Cortex of kidney (tissue), 1 donor: ENCODE results near the gene DENND4C.
"Not testable (repeated sequence)": the region's sequence is repeated elsewhere in the genome, so short reads cannot be mapped to it uniquely, and the experiment has no call there.

Experiments used
- DNase-seq: peaks from one replicate; lab custom pipeline; 2025; lab: John Stamatoyannopoulos, UW

Gene DENND4C

DNA sequence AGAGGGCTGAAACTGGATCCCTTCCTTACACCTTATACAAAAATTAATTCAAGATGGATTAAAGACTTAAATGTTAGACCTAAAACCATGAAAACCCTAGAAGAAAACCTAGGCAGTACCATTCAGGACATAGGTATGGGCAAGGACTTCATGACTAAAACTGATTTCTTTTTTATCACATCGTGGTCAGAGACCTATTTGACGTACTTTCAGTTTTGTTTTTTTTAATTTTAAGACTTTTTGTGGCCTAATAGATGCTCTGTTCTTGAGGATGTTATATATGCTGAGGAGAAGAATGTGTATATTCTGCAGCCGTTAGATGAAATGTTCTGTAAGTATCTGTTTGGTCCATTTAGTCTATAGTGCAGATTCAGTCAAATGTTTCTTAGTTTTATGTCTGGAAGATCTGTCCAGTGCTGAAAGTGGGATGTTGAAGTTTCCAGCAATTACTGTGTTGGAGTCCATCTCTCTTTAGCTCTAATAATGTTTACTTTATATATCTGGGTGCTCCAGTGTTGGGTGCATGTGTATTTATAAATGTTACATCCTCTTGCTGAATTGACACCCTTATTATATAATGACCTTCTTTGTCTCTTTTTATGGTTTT lies 36.4 kb downstream of the DENND4C start:
- not testable (repeated sequence) for DNase-seq

DNA sequence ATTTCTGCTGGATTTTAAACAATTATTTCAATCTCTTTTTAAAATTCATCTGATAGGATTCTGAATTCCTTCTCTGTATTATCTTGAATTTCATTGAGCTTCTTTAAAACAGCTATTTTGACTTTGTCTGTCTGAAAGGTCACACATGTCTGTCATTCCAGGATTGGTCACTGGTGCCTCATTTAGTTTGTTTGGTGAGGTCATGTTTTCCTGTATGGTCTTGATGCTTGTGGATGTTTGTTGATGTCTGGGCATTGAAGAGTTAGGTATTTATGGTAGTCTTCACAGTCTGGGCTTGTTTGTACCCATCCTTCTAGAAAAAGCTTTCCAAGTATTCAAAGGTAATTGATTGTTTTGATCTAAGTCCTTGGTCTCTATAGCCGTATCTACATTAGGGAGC lies 39.1 kb downstream of the DENND4C start:
- no peak for DNase-seq

DNA sequence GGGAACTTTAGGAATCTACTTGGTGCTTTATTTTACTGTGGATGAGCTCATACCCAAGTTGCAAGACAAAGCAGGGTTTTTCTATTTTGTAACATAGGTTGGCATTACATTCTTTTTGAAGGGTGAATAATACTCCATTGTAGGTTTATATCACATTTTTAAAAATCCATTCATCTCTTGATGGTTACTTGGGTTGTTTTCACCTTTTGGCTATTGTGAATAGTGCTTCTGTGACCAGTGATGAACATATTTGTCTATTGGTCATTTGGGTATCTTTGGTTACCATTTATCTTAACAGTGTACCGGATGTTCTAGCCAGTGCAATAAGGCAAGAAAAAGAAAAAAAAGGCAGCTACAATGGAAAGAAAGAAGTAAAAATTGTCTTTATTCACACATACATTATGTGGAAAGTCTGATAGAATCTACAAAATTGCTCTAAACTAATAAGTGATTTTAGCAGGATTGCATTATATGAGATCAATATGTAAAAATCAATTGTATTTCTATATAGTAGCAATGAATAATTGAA lies 40.0 kb downstream of the DENND4C start:
- no peak for DNase-seq

DNA sequence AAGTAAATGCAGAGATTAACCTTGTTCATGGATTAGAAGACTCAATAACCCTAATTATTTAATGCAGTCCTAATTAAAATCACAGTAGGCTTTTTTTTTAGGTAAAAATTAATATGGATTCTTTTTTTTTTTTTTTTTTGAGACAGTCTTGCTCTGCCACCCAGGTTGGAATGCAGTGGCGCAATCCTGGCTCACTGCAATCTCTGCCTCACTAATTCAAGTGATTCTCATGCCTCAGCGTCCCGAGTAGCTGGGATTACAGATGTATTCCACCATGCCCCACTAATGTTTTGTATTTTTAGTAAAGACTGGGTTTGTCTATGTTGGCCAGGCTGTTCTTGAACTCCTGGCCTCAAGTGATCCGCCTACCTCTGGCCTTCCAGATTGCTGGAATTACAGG lies 40.6 kb downstream of the DENND4C start:
- no peak for DNase-seq

DNA sequence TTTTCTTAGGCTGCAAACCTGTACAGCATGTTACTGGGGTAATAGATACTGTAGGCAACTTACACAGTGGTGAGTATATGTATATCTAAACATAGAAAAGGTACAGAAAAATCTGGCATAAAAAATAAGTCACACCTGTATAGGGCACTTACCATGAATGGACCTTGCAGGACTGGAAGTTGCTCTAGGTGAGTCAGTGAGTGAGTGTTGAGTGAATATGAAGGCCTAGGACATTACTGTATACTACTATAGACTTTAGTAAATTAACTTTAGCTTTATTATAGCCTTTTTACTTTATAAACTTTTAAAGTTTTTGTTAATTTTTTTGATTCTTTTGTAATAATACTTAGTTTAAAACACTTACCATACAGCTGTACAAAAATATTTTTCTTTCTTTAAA lies 51.3 kb downstream of the DENND4C start:
- DNase-seq = no peak

DNA sequence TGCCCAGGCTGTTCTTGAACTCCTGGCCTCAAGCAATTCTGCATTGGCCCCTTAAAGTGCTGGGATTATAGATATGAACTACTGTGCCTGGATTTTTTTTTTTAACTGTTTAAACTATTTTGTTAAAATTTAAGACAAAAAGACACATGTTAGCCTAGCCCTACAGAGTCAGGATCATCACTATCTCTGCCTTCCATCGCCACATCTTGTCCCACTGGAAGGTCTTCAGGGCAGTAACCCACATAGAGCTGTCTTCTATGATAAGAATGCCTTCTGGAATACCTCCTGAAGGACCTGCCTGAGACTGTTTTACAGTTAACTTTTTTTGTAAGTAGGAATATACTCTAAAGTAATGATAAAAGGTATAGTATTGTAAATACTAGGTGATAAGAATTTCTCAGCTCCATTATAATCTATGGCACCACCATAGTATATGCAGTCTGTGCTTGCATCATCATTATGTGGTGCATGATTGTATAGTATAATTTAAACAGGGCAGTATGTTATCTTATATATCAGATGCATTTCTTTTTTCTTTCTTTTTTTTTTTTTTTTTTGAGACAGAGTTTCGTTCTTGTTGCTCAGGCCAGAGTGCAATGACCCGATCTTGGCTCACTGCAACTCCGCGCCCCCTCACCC lies 52.7 kb downstream of the DENND4C start:
- DNase-seq = no peak

DNA sequence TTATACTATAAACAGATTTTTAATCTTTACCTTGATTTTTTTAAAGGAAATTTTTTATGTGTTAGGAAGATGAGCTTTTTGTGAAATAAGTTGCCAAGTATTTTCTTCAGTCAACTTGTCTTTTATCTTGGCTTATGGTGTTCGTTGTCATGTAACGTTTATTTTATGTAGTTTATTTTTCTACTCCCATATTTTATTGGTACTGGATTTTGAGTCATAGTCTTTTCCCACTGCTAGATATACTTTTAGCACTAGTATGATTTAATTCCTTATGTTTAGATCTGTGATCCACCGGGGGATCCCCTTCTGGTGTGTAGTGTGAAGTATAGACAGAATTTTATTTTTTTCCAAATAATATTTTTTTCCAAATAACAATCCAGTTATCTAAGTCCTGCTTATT lies 54.2 kb downstream of the DENND4C start:
- DNase-seq = no peak

DNA sequence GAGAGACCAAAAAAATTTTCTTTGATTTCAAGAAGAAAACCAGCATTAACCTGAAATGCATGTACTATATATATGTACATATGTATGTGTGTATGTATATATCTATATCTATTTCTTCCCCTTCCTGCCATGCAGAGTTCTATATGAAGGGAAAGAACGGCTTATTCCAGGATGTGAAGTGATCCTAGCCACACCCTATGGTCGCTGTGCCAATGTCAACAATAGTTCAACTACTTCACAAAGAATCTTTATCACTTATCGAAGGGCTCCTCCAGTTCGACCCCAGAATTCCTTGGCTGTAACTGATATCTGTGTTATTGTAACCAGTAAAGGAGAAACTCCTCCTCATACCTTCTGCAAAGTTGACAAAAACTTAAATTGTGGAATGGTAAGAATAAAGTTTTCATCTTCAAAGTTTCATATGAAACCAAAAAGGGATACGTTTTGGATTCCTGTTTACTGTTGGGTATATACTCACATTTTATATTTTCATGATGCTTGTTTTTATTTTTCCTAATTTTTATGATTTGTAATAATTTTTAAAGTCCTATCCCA lies 56.2 kb downstream of the DENND4C start:
- DNase-seq = no peak

DNA sequence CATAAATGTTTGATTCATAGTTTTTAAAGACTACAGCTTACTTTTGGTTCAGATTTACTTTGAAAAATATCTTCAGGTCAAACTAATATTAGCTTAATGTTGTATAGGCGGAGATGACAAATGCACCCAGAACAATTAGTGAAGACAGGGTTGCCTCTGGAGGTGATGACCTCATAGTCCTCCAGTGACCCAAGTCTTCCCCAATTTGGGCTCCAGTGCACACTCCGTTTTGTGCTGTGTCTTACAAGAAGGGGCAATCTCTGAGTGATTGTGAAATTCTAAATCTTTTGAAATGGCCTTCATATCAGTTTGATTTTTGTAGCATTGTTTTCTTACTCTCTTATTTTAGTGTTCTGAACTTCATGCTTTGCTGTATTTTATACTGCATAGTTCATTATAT lies 57.6 kb downstream of the DENND4C start:
- DNase-seq = no peak

DNA sequence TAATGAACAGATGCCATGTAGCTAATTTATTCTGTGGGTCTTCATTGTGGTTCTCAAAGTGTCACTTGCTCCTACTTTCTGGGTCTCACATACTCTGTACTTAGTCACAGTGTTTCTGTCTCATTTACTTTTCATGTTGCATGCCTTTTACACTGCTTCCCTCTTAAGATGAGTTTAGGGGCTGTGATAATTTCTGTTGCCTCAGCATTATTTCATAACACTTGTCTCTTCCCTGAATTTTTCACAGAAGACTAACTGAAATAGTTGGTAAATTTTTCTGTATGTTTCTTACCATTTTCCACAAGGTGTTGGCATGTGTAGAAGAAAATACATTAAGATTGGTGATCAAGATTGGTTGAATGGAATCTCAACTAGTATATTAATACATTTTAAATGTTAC lies 59.6 kb downstream of the DENND4C start:
- no peak for DNase-seq

DNA sequence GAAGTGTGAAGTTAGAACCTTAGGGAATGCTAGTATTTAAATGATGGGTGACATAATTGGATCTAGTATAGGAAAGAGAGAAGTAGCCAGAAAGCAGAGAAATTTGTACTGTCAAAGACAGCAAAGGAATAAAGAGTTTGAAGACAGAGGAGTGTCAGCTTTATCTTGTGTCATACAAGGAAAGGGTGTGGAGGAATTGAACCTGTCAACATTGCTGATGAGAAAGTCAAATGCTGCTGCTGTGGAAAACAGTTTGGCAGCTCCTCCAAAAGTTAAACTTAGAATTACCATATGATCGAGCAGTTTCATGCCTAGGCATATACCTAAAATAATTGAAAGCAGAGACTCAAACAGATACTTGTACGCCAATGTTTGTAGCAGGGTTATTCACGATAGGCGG lies 63.7 kb downstream of the DENND4C start:
- no peak for DNase-seq

DNA sequence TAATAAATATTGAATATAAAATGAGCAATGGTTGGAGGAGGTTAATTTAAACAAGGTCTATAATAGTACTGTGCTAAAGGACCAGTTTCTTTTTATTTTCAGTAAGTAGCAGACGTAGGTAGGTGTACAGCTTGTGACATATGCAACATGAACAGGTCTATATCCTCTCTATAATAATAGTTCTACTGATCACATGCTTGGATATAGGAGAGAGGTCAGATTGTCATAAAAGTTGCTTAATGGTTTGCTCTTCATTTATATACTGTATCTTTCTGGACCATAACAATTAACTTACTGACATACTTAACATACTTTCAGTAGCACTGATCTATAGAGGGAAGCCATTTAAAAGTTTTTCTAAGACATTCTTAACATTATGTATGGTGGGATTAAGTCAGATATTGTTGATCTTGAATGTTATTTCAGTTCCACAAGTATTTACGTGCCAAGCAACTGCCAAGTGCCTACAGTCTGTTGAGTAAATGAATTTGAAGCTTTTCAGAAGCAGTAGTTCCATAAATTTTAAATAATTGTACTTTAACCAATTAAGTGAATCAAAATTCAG lies 68.0 kb downstream of the DENND4C start:
- DNase-seq = no peak

DNA sequence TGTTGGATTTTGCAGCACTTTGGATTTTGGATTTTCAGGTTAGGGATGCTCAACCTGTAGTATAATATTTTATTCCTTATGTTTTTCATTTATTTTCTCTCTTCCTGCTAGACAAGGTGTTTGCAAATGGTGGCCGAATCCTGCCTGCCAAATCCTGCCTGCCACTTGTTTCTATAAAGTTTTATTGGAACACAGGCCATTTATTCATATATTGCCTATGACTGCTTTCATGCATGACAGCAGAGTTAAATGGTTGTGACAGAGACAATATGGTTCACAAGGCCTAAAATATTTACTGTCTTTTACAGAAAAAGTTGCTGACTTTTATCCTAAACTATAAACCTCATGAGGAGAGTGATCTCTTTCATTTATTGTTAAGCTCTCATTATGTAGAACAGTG lies 72.7 kb downstream of the DENND4C start:
- no peak for DNase-seq

DNA sequence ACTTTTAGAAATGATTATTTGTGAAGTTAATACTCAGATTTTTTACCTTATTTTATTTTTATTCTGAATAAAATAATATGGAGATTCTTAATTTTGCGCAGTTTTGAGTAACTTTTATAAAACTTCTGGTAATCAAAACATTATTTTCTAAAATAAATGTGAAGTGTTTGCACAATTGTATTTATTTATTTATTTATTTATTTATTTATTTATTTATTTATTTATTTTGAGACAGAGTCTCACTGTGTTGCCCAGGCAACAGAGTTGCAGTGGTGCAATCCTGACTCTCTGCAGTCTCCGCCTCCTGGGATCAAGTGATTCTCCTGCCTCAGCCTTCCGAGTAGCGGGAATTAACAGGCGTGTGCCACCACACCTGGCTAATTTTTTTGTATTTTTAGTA lies 76.1 kb downstream of the DENND4C start:
- DNase-seq = no peak

DNA sequence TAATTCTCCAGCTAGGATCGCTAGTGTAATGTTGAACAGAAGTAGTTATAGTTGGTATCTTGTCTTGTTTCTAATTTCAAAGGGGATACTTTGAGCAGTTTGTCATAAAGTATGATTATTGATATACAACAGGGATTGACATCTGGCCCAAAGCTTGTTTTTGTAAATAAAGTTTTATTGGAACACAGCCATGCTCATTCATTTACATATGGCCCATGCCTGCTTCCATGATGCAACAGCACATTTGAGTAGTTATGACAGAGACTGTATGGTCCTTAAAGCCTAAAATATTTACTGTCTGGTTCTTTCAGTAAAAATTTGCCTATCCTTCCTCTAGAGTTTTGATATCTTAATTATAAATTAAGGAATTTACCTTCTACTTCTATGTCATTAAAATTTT lies 79.8 kb downstream of the DENND4C start:
- no peak for DNase-seq

DNA sequence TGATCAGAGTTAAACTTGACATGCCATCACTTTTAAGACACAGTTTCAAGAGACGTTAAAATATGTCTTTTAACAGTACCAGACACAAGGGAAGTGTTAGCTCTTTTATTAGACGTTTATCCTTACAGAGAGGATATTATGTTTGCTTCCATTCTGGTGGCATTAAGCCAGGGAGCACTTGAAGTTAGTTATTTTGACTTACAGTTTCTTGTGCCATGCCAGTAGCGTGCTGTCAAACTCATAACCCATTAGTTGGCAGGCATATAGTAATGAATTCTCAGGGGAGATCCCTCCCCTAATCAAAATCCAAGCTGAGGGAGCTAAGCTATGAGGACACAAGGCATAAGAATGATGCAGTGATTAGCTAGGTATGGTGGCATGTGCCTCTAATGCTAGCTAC lies 83.1 kb downstream of the DENND4C start:
- no peak for DNase-seq

DNA sequence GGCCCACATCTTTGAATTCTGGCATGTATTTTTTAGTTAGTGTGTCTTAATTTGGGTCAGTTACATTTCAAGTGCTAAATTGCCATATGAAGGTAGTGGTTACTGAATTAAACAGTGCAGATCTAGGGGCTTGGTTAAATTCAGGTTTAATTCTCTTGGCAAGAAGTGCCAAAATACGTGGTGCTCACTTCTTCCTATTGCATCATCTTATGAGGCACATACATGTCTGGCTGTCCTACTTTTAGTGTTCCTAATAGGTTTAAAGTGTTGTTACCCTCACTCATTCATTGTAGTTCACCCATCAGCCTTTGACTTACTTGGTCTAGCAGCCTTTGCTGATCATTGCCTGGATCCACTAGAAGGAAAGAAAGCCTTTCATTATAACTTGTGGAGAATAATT lies 90.0 kb downstream of the DENND4C start:
- DNase-seq = no peak

DNA sequence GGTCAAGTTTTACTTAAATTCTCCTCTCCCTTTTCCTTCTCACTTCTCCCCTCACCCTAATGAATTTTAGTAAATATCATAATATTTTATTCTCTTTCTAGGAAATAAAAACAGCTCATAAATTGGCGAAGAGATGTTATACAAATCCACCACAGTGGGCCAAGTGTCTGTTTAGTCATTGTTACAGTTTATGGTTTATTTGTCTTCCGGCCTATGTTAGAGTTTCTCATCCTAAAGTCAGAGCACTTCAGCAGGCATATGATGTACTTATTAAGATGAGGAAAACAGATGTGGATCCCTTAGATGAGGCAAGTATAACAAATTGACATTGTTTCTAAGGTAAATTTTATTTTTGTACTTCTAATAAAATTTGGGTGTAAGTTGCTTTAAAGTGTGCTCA lies 101.4 kb downstream of the DENND4C start:
- no peak for DNase-seq

DNA sequence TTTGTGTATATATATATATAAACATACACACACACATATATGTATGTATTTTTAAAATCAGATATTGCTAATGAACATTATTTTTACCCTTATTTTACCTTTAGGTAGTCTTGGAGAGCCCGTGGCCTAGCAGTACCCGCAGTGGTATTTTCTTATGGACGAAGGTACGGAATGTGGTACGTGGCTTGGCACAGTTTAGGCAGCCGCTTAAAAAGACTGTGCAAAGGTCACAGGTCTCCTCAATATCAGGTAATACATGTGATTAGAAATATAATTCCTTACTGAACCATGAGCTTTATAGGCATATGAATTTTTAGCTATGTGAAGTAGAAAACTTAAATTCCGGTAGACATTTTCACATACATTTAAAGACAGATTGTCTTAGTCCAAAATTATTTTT lies 105.7 kb downstream of the DENND4C start:
- no peak for DNase-seq

DNA sequence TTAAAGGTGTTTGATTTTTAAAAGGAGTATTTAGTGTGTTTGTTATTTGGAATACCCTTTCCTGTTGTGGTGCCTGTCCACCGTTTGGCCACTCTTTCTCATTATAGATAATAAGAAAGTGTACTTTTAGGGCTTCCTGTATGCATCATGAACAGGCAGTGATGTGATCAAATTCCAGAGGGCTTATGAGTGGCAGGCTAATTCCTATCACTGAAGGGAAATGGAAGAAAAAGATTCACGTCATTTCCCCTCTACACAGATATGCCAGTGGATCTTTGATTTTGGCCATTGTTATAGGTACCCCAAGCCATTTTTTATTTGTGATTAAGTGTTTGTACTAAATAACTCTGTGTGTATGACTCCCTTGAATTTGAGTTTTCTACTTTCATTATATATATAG lies 112.5 kb downstream of the DENND4C start:
- DNase-seq = no peak

DNA sequence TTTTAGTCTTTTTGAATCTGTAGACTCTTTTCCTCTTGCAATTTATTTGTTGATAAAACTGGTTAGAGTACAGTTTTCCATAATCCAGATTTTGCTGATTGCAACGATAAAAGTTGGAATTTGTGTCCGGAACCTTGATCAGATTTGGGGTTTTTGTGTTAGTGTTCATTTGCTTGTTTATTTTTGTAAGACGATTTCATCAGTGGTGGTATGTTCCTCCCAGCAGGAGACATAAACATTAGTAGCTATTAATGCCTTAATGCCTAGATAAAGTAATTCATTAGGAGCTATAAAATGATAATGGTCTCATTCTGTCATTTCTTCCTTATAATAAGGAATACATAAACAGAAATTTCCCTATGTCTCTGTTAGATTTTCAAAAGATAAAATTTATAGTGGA lies 128.2 kb downstream of the DENND4C start:
- DNase-seq = no peak

DNA sequence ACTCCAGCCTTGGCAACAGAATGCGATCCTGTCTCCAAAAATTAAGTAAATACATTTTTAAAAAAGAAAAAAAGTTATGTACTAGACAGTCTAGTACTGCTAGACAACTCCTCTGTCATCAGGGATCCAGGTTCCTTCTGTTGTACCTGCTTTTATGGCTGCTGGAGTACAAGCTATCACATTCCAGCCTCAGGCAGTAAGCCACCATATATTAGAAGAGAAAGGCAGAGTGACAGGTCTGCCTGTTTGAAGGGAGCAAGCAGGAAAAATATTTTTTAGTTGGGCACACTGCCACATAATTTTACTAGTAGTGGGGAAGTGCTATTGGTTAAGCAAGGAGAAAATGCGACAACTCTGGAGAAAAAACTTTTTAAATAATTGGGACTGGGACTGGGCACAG lies 138.6 kb downstream of the DENND4C start:
- no peak for DNase-seq

DNA sequence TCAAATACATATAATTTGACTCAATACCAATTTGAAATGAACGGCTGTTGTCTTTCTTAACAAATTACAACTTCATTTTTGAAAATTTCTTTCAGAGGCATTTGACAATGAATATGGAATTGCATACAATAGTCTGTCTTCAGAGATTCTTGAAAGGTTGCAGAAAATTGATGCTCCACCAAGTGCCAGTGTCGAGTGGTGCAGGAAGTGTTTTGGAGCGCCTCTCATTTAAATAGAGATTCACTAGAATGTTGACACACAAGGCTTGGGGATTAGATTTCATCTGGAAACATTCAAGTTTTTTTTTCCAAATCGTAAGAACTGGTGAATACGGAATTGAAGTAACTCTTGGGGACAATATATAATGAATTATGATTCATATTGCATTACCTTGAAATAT lies 141.4 kb downstream of the DENND4C start:
- no peak for DNase-seq
